Left ventricle myocardium inferior (tissue), 1 donor: ENCODE data around the gene GBX1. TPM values are rescaled to one million over a fixed set of nuclear protein-coding genes. Genes with fewer than 3 reads are reported as not detected.

Experiments used
- DNase-seq: peaks from one replicate; pipeline ENCODE4 v3.0.0-alpha.2; 2020
- H3K27ac ChIP-seq: fragments of 200-600 bp; replicated peaks from 2 replicates; pipeline ENCODE4 v1.8.0; 2021
- H3K27me3 ChIP-seq: fragments of 200-600 bp; 2 replicates; pipeline ENCODE4 v1.8.0; 2021; ENCODE audit warnings: low read depth
- H3K36me3 ChIP-seq: fragments of 200-600 bp; 2 replicates; pipeline ENCODE4 v1.8.0; 2021
- H3K4me1 ChIP-seq: fragments of 200-600 bp; 2 replicates; pipeline ENCODE4 v1.8.0; 2021
- H3K4me3 ChIP-seq: fragments of 200-600 bp; 2 replicates; pipeline ENCODE4 v1.8.0; 2021; ENCODE audit warnings: mild to moderate bottlenecking, moderate library complexity
- H3K9me3 ChIP-seq: fragments of 200-600 bp; replicated peaks from 2 replicates; pipeline ENCODE4 v1.8.0; 2021
- CTCF ChIP-seq: fragments of 200-600 bp; IDR thresholded peaks from 2 replicates; pipeline ENCODE4 v1.8.0; 2021; ENCODE audit warnings: antibody characterized with exemption, mild to moderate bottlenecking, borderline replicate concordance
- intact Hi-C: fragments of 100-400 bp; cut with micrococcal nuclease; formaldehyde crosslinking; loops from one replicate; pipeline ENCODE4 v1.11.0; 2022
- total RNA-seq: library from RNA; stranded (reverse); fragmentation: NEBNext Ultra II Directional; extraction: Animal tissue kit (Norgen Biotek cat#: 25700); gene quantifications from one replicate; pipeline ENCODE4 v1.2.1, GENCODE V29; 2021
- donor health status: DM: no; HTN: yes; CAD: no; lungs with severe emphysema.

Gene GBX1
- total RNA-seq, 1 donor from 2014 or later = 1.9 TPM

- intact Hi-C loops = no loop called here
Observed at GRCh38 chr7:151210087-151210854, 42.8 kb upstream of the GBX1 start, which contains the start of gene H2BK1. Gene H2BK1 (minus strand): TSS chr7:151210488. CDS start chr7:151210318, 170 bp downstream.

DNA sequence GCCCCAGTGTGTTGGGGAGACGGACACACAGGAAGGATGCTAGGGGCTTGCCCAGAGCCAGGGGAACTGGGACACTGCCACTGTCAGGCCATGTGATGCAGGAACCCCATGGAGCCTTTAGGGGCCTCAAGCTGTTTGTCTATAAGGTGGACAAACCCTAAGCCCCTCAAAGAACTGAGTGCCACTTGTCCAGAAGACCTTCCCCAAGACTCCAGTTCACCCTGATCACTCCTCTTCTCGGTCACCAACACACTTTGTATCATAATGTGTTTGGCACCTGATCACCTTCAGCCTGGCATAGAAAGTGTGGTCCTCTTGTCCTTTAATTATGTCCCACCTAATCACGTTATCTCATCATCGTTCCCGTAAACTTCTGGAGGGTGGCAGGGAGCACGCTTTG is 42.1 kb upstream of the GBX1 start:
- H3K27ac ChIP-seq = no peak overlapping the region
- no peaks in the 10 kb centered on the region for H3K4me1 ChIP-seq
- intact Hi-C loops = no loop called here
- H3K9me3 ChIP-seq = no peaks in the 10 kb centered on the region
- no peak overlapping the region for H3K4me3 ChIP-seq
- peaks cover 15% of the 10 kb centered on the region for H3K36me3 ChIP-seq
- DNase-seq = no peak
- peaks cover 9% of the 10 kb centered on the region for H3K27me3 ChIP-seq
- TF ChIP-seq CTCF = no peak

More at GRCh38 chr7:151210087-151210854, 42.8 kb upstream of the GBX1 start, which contains the start of gene H2BK1:
- Histone ChIP-seq H3K36me3 (peaks cover 22% of the 10 kb centered on the region), H3K27me3 (peaks cover 3% of the 10 kb centered on the region), H3K27ac (no peak within 1 kb of the TSS), H3K4me1 (no peaks in the 10 kb centered on the region), H3K9me3 (no peaks in the 10 kb centered on the region), H3K4me3 (no peak within 1 kb of the TSS)
- DNase-seq = no peak
- TF ChIP-seq CTCF = no peak

DNA sequence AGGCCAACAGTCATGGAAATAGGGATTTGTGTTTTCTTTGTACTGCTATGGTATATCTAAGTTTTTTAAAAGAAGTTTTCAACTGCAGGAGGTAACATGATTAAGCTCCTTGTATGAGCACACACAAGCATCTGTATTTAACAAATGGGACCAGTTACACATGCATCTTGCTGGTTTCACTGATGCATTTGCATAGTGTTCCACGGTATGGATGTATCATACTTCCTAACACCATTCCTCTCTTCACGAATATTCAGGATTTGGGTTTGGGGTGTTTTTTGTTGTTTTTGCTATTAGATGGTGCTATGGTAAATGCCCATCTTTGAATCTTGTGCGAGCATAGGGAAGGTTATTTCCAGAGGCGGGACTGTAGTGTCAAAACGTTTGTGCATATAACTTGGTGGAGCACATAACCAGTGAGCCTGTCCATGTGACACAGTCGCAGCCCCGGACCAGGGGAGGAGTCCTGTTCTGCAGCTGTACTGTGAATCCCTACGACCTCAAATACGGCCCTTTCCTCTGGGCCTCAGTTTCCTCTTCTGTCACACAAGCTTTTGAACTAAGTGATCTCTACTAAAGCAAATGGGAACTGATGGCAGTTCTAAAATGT is 40.9 kb upstream of the GBX1 start:
- intact Hi-C loops = no loop called here

DNA sequence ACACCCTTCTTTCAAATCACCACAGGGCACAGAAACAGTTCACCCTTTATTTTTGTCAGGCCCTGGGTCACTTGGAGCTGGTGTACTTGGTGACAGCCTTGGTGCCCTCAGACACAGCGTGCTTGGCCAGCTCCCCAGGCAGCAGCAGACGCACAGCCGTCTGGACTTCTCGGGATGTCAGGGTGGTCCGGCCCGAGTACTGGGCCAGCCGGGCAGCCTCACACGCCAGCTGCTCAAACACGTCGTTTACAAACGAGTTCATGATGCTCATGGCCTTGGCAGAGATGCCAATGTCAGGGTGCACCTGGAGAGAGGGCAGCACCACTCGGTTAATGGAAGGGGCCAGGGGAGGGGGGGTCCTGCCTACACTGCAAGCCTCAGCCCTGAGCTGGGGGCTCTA is 40.3 kb upstream of the GBX1 start:
- Histone ChIP-seq H3K27me3 (peaks cover 27% of the 10 kb centered on the region), H3K27ac (no peak overlapping the region), H3K4me1 (no peaks in the 10 kb centered on the region), H3K4me3 (no peak overlapping the region), H3K36me3 (no peaks in the 10 kb centered on the region), H3K9me3 (no peaks in the 10 kb centered on the region)
- no peak for DNase-seq
- intact Hi-C loops = no loop called here
- no peak for TF ChIP-seq CTCF

More for the DNA sequence above, 40.9 kb upstream of the GBX1 start:
- no peak for DNase-seq
- Histone ChIP-seq H3K27me3 (peaks cover 22% of the 10 kb centered on the region), H3K4me1 (no peaks in the 10 kb centered on the region), H3K27ac (no peak overlapping the region), H3K36me3 (peaks cover 3% of the 10 kb centered on the region), H3K4me3 (no peak overlapping the region), H3K9me3 (no peaks in the 10 kb centered on the region)
- no peak for TF ChIP-seq CTCF

GRCh38 chr7:151207315-151207714 is 39.8 kb upstream of the GBX1 start:
- intact Hi-C loops = no loop called here
- no peak for TF ChIP-seq CTCF
- H3K4me1 ChIP-seq = no peaks in the 10 kb centered on the region
- peaks cover 32% of the 10 kb centered on the region for H3K27me3 ChIP-seq
- DNase-seq = no peak
- no peaks in the 10 kb centered on the region for H3K9me3 ChIP-seq
- no peak overlapping the region for H3K4me3 ChIP-seq
- H3K36me3 ChIP-seq = no peaks in the 10 kb centered on the region
- no peak overlapping the region for H3K27ac ChIP-seq
